Hematopoietic multipotent progenitor cell treated with erythropoietin and hydrocortisone succinate and interleukin-3 and kit ligand, for 8 days (in vitro differentiated cells): Measurements from ENCODE around the gene SLC32A1.

Experiments
- DNase-seq: peaks from one replicate; pipeline ENCODE4 v3.0.0-alpha.2; 2015

The SLC32A1 gene

DNA sequence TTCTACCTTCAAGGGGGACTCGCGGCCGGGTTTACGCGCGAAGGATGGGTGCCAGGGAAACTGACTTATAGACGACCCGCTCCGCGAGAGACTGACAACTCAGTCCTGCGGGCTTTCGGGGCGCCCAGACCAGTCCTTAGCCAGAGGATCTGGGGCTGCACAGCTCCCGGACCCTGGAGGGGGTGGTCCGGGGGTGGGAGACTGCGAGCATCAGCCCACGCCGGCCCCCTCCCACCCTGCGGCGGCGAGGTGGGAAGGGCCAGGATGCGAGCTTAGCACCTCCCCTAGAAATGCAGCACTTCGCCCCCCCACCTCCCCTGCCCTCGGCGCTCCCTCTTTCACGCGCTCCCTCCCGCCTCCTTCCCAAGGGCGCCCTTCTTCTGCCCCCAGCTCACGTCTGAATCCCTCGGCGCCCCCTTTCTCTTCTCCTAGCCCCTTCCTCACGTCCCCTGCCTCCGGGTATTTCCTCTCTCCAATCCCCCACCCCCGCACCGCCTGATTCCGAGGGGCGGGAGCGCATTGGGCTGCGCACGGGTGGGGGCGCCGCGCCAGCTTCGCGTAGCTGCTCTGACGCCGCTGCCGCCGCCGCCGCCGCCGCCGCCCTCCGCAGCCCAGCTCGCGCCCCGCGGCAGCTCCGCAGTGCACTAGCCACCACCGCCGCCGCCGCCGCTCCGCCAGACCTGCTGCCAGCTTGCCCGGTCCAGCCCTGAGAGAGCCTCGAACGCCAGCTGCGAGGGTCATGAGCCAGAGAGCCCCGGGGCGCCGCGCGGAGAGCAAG is at the start of gene SLC32A1:
Gene SLC32A1, plus strand, starts transcription at position 639 of the 778 bp plus-strand sequence. CDS start 239 bp downstream, outside the sequence.
- no peak for DNase-seq

GRCh38 chr20:38674765-38675133 is 49.5 kb upstream of the SLC32A1 start:
- DNase-seq = no peak

- no peak for DNase-seq
These were observed 47.7 kb upstream of the SLC32A1 start for GRCh38 chr20:38676576-38676975.

- peak; percentile 59 for DNase-seq
These were observed 43.6 kb upstream of the SLC32A1 start for GRCh38 chr20:38680500-38681306.

DNA sequence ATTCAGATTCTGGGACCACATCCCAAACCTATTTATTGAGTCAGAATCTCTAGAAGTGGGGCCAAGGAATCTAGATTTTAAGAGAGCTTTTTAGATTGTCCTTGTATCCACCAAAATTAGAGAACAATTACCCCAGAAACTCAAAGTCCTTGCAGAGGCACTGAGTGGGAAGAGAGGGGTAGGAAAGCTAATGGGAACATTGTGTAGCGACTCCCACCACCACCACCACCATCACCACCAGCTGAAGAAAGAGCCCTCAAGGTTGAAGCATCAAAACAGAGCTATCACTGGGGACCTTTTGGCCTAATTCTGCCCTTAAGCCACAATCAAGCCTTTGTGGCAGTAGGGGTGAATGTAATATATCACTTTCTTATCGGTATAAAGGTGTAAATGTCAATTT is 39.0 kb upstream of the SLC32A1 start:
- no peak for DNase-seq

DNA sequence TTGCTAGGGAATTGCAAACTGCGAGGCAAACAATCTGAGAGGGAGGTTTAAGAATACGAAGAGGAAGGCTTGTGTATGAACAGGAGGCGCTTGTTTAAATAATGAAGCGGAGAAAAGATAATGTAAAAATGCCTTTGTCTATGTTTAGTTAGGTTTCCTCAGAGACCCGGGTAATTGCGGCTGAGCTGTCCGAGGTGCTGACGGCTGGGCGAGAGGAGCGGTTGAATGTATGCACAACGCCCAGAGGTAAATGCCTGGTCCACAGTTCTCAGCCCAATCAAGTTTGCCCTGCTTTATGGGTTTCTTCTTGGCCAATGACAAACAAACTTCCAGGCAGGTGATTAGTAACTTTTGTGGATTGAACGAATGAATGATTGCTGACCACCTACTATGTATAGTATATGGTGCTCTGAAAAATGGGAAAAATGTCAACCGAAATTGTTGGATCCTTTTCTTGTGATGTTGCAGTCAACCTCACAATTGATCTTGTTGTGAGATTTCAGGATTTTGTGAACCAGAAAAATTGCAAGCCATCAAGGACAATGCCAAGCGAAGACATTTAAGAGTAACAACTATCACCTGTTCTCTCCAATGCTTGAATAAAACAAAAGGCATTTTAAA is 38.3 kb upstream of the SLC32A1 start:
- peak; percentile 44 for DNase-seq

GRCh38 chr20:38692436-38693411 is 31.6 kb upstream of the SLC32A1 start:
- peak; percentile 76 for DNase-seq

DNA sequence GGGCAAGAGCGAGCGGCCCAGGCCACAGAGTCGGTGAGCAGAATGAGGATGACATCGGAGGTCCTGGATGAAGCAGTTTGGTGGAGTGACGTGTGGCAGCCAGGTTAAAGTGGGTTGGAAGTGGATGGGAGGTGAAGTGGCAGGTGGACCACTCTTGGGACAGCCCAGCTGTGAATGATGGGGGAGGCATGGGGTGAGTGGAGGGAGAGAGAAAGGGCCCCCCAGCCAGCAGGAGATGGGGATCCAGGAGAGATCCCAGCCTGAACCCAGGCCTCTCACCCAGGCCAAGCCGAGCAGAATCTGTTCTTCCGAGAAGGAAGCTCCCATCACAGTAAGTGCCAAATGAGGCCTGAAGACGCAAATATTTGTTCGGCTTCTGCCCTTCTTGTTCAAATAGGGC is 27.0 kb upstream of the SLC32A1 start:
- no peak for DNase-seq

GRCh38 chr20:38698541-38698940 is 25.7 kb upstream of the SLC32A1 start:
- DNase-seq = no peak

DNA sequence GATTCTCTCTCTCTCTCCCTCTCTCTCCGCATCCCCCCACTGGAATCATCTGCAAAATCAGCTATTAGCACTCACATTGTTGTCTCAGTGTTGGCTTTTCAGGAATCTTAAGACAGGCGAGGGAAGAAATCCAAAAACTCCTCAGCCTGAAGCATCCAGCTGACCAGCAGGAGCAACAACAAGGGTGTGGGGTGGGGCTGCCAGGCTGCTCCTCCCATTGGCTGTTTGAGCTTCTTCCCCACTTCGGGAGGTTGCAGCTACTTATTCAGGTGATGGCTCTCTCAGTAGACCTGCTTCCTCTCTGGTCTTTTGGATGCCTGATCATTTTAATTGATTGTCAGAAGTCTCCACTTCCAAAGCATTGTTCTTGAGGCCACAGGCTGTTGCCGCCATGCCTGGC is 24.1 kb upstream of the SLC32A1 start:
- DNase-seq = no peak

DNA sequence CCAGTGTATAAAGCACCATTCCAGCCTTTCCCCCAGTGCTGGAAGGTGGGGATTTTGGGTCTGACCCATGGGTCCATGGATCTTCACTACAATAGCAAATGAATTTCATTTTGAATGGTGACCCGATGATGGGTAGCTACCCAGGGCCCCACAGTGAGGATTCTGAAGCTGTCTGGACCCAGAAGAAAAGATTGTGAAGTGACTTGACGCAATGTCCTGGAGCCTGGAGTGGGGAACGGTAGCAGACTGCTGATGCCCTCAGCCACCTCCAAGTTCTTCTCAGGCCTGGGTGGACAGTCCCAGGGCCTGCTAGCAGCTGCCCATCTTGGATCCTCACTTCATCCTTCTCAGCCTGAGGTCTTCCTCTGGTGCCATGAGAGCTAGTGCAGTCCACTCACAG is 23.4 kb upstream of the SLC32A1 start:
- no peak for DNase-seq

GRCh38 chr20:38703526-38703925 is 20.8 kb upstream of the SLC32A1 start:
- no peak for DNase-seq

- no peak for DNase-seq
These were observed 20.1 kb upstream of the SLC32A1 start for GRCh38 chr20:38704136-38704535.

DNA sequence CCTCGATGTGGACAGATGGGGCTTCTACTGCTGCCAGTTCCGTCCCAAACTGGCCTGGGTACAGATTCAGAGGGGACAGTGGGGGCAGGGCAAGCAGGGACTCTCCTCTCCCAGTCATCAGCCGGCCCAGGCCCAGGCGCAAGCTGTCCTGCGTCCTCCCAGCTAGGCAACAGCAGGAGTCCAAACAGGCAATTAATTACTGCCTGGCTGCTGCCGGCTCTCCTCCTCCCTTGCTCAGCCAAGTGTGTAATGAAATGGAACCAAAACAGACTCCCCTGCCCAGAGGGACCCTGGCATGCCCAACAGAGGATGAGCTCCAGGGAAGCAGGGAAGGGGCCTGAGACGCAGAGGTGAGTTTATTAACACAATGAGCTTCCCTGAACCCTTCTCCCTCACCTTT is 17.8 kb upstream of the SLC32A1 start:
- DNase-seq = no peak

DNA sequence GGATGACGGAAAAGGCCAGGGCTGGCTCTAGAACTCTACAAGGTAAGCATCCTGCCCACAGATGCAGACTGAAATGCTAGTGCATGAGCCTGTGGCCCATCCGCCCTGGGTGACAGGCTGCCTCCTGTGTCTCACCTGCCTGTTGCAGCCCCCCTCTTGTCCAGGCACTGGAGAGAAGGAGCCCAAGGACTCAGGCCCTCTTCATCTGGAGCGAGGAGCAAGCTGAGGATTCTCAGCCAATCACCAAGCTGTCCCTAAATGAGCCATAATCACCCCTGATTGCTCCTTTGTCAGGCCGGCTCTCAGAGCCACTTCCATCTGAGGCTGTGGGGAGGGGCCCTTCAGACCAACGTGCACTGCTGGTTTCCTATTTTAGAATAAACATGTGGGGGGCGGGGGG is 10.0 kb upstream of the SLC32A1 start:
- DNase-seq = no peak

- no peak for DNase-seq
These were observed 8.6 kb upstream of the SLC32A1 start for GRCh38 chr20:38715646-38716045.

- no peak for DNase-seq
These were observed 1.6 kb upstream of the SLC32A1 start for GRCh38 chr20:38722683-38723016.

DNA sequence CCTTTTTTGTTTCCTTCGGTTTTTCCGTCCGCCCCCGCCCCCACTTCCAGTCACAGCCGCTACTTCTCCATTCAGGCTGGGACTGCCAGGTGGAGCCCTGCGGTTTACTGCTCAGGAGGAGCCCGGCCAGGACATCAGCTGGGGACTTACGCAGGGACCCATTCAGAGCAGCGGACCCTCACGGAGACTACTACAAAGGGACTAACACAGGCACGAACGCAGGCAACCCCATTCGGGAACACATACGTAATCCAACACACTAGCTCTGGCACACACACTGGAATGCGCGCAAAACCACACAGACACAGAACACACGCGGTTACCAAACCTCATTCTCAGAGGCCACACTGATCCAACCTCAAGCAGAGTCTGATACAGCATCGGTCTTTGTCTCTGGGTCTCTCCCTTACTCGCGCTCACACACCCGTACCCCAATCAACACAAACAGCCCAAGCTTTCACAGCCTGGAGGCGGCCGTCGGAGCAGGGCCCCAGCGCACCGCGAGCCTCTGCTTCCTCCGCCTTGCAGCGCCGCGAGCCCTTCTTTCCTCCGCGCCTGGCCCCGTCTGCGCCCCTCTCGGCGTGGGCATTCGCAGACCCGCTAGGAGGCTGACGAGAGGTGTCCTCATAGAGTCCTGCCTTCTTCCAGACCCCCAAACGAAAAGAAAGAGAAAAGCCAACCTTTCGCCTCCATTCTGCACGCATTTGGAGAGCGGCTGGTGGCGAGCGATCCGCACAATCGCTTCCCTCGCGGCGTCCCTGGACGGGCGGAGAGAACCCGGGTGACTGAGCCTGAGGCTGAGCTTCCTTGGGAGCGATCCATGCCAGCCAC is 1.1 kb upstream of the SLC32A1 start:
- DNase-seq = no peak

DNA sequence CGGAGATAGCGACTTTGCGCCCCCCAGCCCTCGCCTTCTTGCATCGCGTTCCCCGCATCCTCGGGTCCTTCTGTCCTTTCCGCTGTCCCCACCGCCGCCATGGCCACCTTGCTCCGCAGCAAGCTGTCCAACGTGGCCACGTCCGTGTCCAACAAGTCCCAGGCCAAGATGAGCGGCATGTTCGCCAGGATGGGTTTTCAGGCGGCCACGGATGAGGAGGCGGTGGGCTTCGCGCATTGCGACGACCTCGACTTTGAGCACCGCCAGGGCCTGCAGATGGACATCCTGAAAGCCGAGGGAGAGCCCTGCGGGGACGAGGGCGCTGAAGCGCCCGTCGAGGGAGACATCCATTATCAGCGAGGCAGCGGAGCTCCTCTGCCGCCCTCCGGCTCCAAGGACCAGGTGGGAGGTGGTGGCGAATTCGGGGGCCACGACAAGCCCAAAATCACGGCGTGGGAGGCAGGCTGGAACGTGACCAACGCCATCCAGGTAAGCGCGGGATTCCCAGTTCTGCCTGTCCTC is 401 bp downstream of the SLC32A1 start:
- DNase-seq = no peak

DNA sequence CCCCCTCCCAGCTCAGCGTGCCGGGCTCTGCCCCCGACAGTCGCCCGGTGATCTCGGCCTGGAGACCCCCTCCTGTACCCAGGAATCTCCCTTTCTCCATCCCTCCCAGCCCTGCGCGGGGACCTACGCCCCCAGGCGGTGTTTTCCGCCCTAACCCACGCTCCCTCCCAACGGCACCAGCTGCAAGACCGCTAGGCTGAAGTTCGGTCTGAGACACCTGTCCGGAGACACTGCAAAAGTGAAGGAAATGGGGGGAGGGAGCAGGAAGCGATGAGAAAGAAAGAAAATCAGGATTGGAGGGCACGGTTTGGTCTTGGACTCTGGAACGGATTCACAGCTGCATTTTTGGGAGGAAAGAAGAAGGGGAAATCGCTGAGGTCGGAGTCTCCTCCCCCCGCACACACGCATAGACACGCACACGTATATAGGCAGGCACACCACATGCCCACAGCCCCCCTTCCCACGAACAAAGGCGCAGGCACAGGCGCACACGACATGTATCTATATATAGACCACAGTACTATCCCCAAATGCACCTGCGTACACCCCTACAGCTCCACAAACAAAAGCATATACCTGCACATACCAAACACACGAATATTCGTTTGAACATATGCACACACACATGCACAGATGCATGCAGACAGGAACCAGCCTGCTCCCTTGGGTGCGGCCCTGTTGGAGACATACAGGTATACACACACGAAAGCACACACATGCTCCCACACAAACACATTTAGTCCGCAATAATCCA is 1.0 kb downstream of the SLC32A1 start:
- DNase-seq = no peak
